ENCODE data around the gene EIF2AK3.

DNA sequence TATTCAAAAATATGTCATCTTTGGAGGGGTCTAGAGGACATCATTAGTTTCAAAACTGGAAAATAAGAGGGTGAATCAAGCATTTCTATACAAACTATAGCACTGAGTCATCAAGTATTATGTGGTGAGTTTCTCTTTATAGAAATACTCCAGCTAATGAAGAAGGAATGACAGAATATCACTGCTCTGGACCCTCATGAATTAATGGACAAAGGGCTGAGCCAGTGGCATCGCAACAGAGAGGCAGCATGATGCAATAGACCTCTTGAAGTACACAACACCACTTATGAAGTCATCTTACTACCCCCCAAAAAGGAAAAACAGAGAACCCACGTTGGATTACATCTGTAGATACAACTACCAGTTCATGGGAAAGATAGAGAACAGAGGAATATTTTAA is 27.4 kb upstream of the EIF2AK3 start:
- TF ChIP-seq, protein P1, sequence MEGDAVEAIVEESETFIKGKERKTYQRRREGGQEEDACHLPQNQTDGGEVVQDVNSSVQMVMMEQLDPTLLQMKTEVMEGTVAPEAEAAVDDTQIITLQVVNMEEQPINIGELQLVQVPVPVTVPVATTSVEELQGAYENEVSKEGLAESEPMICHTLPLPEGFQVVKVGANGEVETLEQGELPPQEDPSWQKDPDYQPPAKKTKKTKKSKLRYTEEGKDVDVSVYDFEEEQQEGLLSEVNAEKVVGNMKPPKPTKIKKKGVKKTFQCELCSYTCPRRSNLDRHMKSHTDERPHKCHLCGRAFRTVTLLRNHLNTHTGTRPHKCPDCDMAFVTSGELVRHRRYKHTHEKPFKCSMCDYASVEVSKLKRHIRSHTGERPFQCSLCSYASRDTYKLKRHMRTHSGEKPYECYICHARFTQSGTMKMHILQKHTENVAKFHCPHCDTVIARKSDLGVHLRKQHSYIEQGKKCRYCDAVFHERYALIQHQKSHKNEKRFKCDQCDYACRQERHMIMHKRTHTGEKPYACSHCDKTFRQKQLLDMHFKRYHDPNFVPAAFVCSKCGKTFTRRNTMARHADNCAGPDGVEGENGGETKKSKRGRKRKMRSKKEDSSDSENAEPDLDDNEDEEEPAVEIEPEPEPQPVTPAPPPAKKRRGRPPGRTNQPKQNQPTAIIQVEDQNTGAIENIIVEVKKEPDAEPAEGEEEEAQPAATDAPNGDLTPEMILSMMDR (IDR thresholded peaks at IDR 0.05 in 2 of 3, conservative IDR thresholded peaks at IDR 0.05 in 1 of 3; ENCODE audit: control insufficient read depth in 2 of 3, extremely low read depth in 1 of 3, insufficient read depth in 1 of 3, low read depth in 3 of 3, low read length in 3 of 3) = no peak
- TF ChIP-seq STAT3 (IDR thresholded peaks at IDR 0.05; ENCODE audit: low read depth, low read length) (no peak), POLR2AphosphoS5 (IDR thresholded peaks at IDR 0.05; ENCODE audit: low read length) (no peak), SIX5 (IDR thresholded peaks at IDR 0.05; ENCODE audit: low read depth, low read length, severe bottlenecking) (no peak), POLR2A (IDR thresholded peaks at IDR 0.05; ENCODE audit: low read depth, low read length) (no peak), HDAC2 (IDR thresholded peaks at IDR 0.05) (no peak), CEBPB (IDR thresholded peaks at IDR 0.05; ENCODE audit: borderline replicate concordance in 1 of 2, low read depth in 2 of 2, low read length in 2 of 2) (no peak), SMARCA5 (IDR thresholded peaks at IDR 0.05) (no peak)
- TF ChIP-seq, protein P2, sequence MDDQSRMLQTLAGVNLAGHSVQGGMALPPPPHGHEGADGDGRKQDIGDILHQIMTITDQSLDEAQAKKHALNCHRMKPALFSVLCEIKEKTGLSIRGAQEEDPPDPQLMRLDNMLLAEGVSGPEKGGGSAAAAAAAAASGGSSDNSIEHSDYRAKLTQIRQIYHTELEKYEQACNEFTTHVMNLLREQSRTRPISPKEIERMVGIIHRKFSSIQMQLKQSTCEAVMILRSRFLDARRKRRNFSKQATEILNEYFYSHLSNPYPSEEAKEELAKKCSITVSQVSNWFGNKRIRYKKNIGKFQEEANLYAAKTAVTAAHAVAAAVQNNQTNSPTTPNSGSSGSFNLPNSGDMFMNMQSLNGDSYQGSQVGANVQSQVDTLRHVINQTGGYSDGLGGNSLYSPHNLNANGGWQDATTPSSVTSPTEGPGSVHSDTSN (IDR thresholded peaks at IDR 0.05; ENCODE audit: insufficient replicate concordance, low read depth, low read length) = no peak
